WI38 (cell line): ENCODE measurements around the gene UBE2H.
A peak's percentile ranks its signal among the peaks of the same experiment; 100 is the strongest.

Source experiments
- H3K4me3 ChIP-seq: 2 replicates; pipeline ENCODE4 v1.5.1; 2011; ENCODE audit warnings: low read depth, mild to moderate bottlenecking, control low read depth, low read length
- TF ChIP-seq, protein P1 (sequence below): IDR thresholded peaks from 2 replicates; pipeline ENCODE4 v1.5.1; 2012; ENCODE audit warnings: low read depth, mild to moderate bottlenecking, control low read depth, low read length

UBE2H gene

GRCh38 chr7:129958643-129959470 is 6.1 kb upstream of the UBE2H start:
- peak overlapping the region; percentile 2; the same call in 1 of the 2 replicates for H3K4me3 ChIP-seq
- TF ChIP-seq, protein P1, sequence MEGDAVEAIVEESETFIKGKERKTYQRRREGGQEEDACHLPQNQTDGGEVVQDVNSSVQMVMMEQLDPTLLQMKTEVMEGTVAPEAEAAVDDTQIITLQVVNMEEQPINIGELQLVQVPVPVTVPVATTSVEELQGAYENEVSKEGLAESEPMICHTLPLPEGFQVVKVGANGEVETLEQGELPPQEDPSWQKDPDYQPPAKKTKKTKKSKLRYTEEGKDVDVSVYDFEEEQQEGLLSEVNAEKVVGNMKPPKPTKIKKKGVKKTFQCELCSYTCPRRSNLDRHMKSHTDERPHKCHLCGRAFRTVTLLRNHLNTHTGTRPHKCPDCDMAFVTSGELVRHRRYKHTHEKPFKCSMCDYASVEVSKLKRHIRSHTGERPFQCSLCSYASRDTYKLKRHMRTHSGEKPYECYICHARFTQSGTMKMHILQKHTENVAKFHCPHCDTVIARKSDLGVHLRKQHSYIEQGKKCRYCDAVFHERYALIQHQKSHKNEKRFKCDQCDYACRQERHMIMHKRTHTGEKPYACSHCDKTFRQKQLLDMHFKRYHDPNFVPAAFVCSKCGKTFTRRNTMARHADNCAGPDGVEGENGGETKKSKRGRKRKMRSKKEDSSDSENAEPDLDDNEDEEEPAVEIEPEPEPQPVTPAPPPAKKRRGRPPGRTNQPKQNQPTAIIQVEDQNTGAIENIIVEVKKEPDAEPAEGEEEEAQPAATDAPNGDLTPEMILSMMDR: no peak

DNA sequence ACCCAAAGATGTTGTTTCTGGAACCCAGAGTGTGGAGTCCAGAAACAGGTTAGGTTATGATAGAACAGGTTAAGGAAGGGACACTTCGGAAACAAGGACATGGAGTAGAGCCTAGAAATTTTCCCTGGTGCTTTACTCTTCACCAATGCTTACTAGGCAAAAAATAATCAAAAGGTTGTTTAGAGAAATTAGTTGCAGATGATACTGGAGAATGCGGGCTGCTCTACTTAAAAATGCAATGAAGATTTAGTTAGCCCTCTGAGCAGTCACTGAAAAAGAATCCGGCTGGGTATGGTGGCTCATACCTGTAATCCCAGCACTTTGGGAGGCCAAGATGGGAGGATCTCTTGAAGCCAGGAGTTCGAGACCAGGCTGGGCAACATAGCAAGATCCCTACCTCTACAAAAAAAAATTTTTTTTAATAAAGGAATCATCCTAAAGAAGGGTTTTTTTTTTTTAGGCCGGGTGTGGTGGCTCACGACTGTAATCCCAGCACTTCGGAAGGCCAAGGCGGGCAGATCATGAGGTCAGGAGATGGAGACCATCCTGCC is 3.3 kb upstream of the UBE2H start:
- TF ChIP-seq, protein P1: no peak
- no peak overlapping the region for H3K4me3 ChIP-seq

GRCh38 chr7:129952086-129952652 is 591 bp downstream of the UBE2H start:
- peak overlapping the region; percentile 97 for H3K4me3 ChIP-seq

DNA sequence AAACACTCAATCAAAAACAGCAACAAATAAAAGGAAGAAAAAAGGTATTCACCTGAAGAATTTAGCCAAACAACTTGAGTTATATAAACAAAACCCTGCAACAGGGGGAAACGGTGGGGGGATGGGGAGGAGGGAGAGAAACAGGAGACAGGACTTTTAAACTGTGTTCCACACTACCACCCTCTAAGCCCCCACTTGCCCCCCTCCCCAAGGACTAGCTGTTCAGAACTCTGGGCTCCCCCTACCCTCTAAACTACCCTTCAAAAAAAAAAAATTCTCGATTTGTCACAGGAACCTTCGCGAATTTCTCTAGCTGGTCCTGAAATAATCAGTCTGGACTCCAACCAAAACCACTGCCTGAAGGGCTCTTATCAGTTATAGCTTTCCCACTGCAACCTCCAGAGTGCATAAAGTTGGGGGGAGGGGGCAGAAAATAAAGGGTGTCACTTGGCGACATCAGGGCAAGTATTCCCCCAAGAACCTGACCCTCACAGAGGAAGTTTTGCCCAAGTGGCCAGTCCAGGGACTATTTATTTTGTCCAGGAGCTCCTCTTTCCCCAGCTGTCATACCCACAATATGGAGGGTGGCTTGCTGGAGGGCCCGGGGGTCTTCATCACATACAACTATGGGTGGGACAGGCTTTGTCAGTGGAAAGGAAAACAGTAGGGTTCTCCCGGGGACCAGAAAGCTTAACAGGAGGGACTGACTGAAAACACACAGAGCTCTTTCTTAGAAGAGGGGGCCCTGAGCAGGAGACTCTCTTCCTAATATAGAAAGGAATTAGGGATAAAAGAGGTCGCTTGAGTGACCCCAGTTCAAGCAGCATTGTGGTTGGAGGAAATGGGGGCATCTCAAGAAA is 1.3 kb downstream of the UBE2H start:
- H3K4me3 ChIP-seq: peak overlapping the region; percentile 97
- TF ChIP-seq, protein P1: no peak

More at GRCh38 chr7:129952086-129952652, 591 bp downstream of the UBE2H start:
- TF ChIP-seq, protein P1: no peak

- peak overlapping the region; percentile 97 for H3K4me3 ChIP-seq
- TF ChIP-seq, protein P1: no peak
Measured at GRCh38 chr7:129950933-129951225, 1.9 kb downstream of the UBE2H start.

DNA sequence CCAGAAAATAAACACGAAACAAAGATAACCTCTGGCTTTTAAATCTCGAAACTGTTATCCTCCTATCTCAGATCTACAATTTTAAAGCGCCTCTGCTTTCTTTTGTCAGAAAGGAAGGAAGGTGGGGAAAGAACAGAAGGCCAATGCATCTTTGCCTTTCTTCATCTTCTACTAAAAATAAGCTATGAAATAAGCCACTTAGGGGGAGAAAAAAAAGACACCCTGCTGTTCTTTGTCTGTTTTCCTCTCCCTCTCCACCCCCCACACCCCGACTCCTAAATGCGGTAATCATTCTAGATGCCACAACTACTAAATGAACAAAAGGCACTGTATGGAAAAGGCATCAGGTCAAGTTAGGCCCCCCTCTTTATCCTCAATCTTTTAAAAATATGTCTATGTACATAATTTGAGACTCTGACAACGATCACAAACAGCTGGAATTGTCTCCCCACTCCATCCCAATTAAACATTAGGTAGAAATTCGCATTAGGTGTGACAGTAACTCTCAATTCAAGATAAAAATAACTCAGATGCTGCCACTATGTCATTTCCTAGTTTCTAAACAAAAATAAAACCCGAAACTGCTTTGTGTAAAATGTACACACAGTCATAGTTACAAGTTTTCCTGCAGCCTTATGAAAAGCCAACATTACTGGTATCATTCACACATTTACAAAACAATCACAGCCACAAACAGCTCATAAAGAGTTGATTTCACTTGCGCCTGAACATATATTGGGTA is 2.4 kb downstream of the UBE2H start:
- H3K4me3 ChIP-seq: peak overlapping the region; percentile 97
- TF ChIP-seq, protein P1: no peak
